Aorta (tissue), 5 donors: ENCODE results near the gene QSER1. TPM values are rescaled to one million over a fixed set of nuclear protein-coding genes. Genes with fewer than 3 reads are reported as not detected.
"Not testable (repeated sequence)": the region's sequence is repeated elsewhere in the genome, so short reads cannot be mapped to it uniquely, and the experiment has no call there.

Source experiments
- ATAC-seq: fragments of 200-7000 bp; cut with Tn5 transposase; one replicate; pipeline ENCODE4 v1.9.1; 2022; ENCODE audit warnings: moderate library complexity; ENCODE audit not compliant: low FRiP score
- DNase-seq, 2 donors: peaks; one replicate each; pipeline ENCODE4 v3.0.0-alpha.2; 2020
- H3K27ac ChIP-seq, 2 donors: one replicate each; pipeline ENCODE4 v1.5.1; 2013; ENCODE audit warnings: low read length in 2 of 2, mild to moderate bottlenecking in 2 of 2, moderate library complexity in 2 of 2, control low read depth in 1 of 2, inconsistent platforms in 1 of 2, low read depth in 1 of 2
- H3K27me3 ChIP-seq, 2 donors: one replicate each; pipeline ENCODE4 v1.6.1; 2013; ENCODE audit warnings: control low read depth in 1 of 2, low read length in 1 of 2, mild to moderate bottlenecking in 1 of 2, moderate library complexity in 1 of 2; ENCODE audit not compliant: insufficient read depth in 2 of 2, control insufficient read depth in 1 of 2
- H3K36me3 ChIP-seq, 2 donors: one replicate each; pipeline ENCODE4 v1.6.1; 2013; ENCODE audit warnings: control low read depth in 1 of 2, low read length in 1 of 2, mild to moderate bottlenecking in 1 of 2; ENCODE audit not compliant: insufficient read depth in 2 of 2, control insufficient read depth in 1 of 2
- H3K4me1 ChIP-seq, 2 donors: one replicate each; pipeline ENCODE4 v1.6.1; 2013; ENCODE audit warnings: low read length in 2 of 2, control low read depth in 1 of 2, mild to moderate bottlenecking in 1 of 2, moderate library complexity in 1 of 2; ENCODE audit not compliant: insufficient read depth in 2 of 2, control insufficient read depth in 1 of 2
- H3K4me3 ChIP-seq, 2 donors: one replicate each; pipeline ENCODE4 v1.5.1; 2013; ENCODE audit warnings: low read length in 2 of 2, control low read depth in 1 of 2, mild to moderate bottlenecking in 1 of 2
- H3K9me3 ChIP-seq: one replicate; pipeline ENCODE4 v1.6.1; 2013; ENCODE audit warnings: mild to moderate bottlenecking, low read length; ENCODE audit not compliant: control insufficient read depth
- WGBS, 2 donors: extraction: QIAGEN DNeasy Blood & Tissue Kit; methylation state at CpG; one replicate each; pipeline ENCODE4 v1.1.7; 2013; 5-methylcytosine and 5-hydroxymethylcytosine counted together
- intact Hi-C, 2 donors: fragments of 100-400 bp; cut with DNase I; formaldehyde crosslinking; loops; one replicate each; pipeline versions ENCODE4 v1.14.2 to v1.15.0; 2022
- polyA plus RNA-seq, 2 donors: library from polyadenylated mRNA; stranded (reverse); fragments of 200-250 nt; gene quantifications; one replicate each; pipeline ENCODE4 v1.2.3, GENCODE V29; 2013
- total RNA-seq, 2 donors: library from RNA; stranded (reverse); fragmentation: NEBNext Ultra II Directional; extraction: Animal tissue kit (Norgen Biotek cat#: 25700); gene quantifications; one replicate each; pipeline ENCODE4 v1.2.1, GENCODE V29; 2021
- donor health status: healthy with polysubstance abuse.
- donor health status: Bipolar disorder and iron deficiency.
- donor health status: DM: no; HTN: no; CAD: no.
- donor health status: DM: no; HTN: no; CAD: no.
- donor health status: DM: yes; HTN: yes; CAD: no.

Gene QSER1
- total and polyA plus RNA-seq, 4 donors = 2.5 to 34.3 (median 13.0) TPM

GRCh38 chr11:32931606-32932005 is 39.0 kb downstream of the QSER1 start:
- WGBS, 2 donors = 69 to 79% methylated on average over 1 of the region's 1 CpG
- ATAC-seq (no peak), DNase-seq (no peak)
- peaks cover 10 to 14% of the 10 kb centered on the region in 2 donors for H3K36me3 ChIP-seq
- intact Hi-C loops = no loop called here
- H3K27me3 ChIP-seq = no peaks in the 10 kb centered on the region
- no peaks in the 10 kb centered on the region for H3K9me3 ChIP-seq
- H3K27ac ChIP-seq = no peak overlapping the region
- no peak overlapping the region for H3K4me3 ChIP-seq
- H3K4me1 ChIP-seq = no peaks in the 10 kb centered on the region

GRCh38 chr11:32932196-32932595 is 39.6 kb downstream of the QSER1 start:
- DNase-seq (no peak), ATAC-seq (no peak)
- 98 to 99% methylated on average over 3 of the region's 3 CpGs for WGBS, 2 donors
- H3K36me3 ChIP-seq = peaks cover 10 to 14% of the 10 kb centered on the region in 2 donors
- intact Hi-C loops = no loop called here
- no peaks in the 10 kb centered on the region for H3K4me1 ChIP-seq
- no peak overlapping the region for H3K27ac ChIP-seq
- no peaks in the 10 kb centered on the region for H3K9me3 ChIP-seq
- no peaks in the 10 kb centered on the region for H3K27me3 ChIP-seq
- H3K4me3 ChIP-seq = no peak overlapping the region

GRCh38 chr11:32935462-32936029 is 42.9 kb downstream of the QSER1 start:
- Histone ChIP-seq H3K27me3 (no peaks in the 10 kb centered on the region), H3K36me3 (peaks cover 10 to 14% of the 10 kb centered on the region in 2 donors), H3K4me3 (no peak overlapping the region), H3K27ac (no peak overlapping the region), H3K4me1 (no peaks in the 10 kb centered on the region), H3K9me3 (no peaks in the 10 kb centered on the region)
- no peak for DNase-seq
- intact Hi-C loops = no loop called here
- no peak for ATAC-seq

GRCh38 chr11:32936178-32936577 is 43.6 kb downstream of the QSER1 start:
- peaks cover 10 to 14% of the 10 kb centered on the region in 2 donors for H3K36me3 ChIP-seq
- 92 to 100% methylated on average over 1 of the region's 1 CpG for WGBS, 2 donors
- H3K4me3 ChIP-seq, ATAC-seq, H3K27me3 ChIP-seq, H3K27ac ChIP-seq, DNase-seq, H3K4me1 ChIP-seq, intact Hi-C loops, H3K9me3 ChIP-seq: not testable (repeated sequence)

GRCh38 chr11:32937283-32937682 is 44.7 kb downstream of the QSER1 start:
- H3K4me3 ChIP-seq, H3K27ac ChIP-seq, H3K9me3 ChIP-seq, intact Hi-C loops, H3K4me1 ChIP-seq, ATAC-seq, DNase-seq, H3K27me3 ChIP-seq: not testable (repeated sequence)
- H3K36me3 ChIP-seq = peaks cover 3 to 11% of the 10 kb centered on the region in 2 donors
- 97 to 98% methylated on average over 3 of the region's 3 CpGs for WGBS, 2 donors

- WGBS, 2 donors = 3 to 11% methylated on average over 1 of the region's 1 CpG
- no peak for ATAC-seq
- Histone ChIP-seq H3K9me3 (no peaks in the 10 kb centered on the region), H3K36me3 (no peaks in the 10 kb centered on the region), H3K4me1 (no peaks in the 10 kb centered on the region), H3K27me3 (no peaks in the 10 kb centered on the region), H3K27ac (no peak overlapping the region), H3K4me3 (no peak overlapping the region)
- intact Hi-C loops = no loop called here
- no peak for DNase-seq
These were observed 46.4 kb downstream of the QSER1 start for GRCh38 chr11:32939046-32939445.

- no peak for DNase-seq
- no peak overlapping the region for H3K27ac ChIP-seq
- H3K4me1 ChIP-seq = no peaks in the 10 kb centered on the region
- no peak overlapping the region for H3K4me3 ChIP-seq
- no peaks in the 10 kb centered on the region for H3K9me3 ChIP-seq
- no peaks in the 10 kb centered on the region for H3K27me3 ChIP-seq
- no peaks in the 10 kb centered on the region for H3K36me3 ChIP-seq
- ATAC-seq = no peak
- intact Hi-C loops = no loop called here
These were observed 47.3 kb downstream of the QSER1 start for GRCh38 chr11:32939866-32940265.

- H3K27me3 ChIP-seq = no peaks in the 10 kb centered on the region
- intact Hi-C loops = no loop called here
- WGBS, 2 donors = 63 to 78% methylated on average over 1 of the region's 1 CpG
- no peak for DNase-seq
- H3K36me3 ChIP-seq = no peaks in the 10 kb centered on the region
- no peak overlapping the region for H3K27ac ChIP-seq
- no peaks in the 10 kb centered on the region for H3K9me3 ChIP-seq
- H3K4me3 ChIP-seq = no peak overlapping the region
- no peak for ATAC-seq
- no peaks in the 10 kb centered on the region for H3K4me1 ChIP-seq
These were observed 48.3 kb downstream of the QSER1 start for GRCh38 chr11:32940865-32941264.

GRCh38 chr11:32947978-32948377 is 55.4 kb downstream of the QSER1 start:
- Histone ChIP-seq H3K27ac (no peak overlapping the region), H3K27me3 (no peaks in the 10 kb centered on the region), H3K36me3 (no peaks in the 10 kb centered on the region), H3K4me3 (no peak overlapping the region), H3K4me1 (no peaks in the 10 kb centered on the region), H3K9me3 (no peaks in the 10 kb centered on the region)
- WGBS, 2 donors = 51 to 57% methylated on average over 2 of the region's 2 CpGs
- ATAC-seq = no peak
- DNase-seq = no peak
- intact Hi-C loops = no loop called here
